ENCODE results near the gene ATG4D. TPM values are rescaled to one million over a fixed set of nuclear protein-coding genes. Genes with fewer than 3 reads are reported as not detected.

Gene ATG4D
- total and polyA plus RNA-seq, 2 experiments from 2014 or later = 15.1 to 55.5 TPM

- no peak for TF ChIP-seq STAT1 (IDR thresholded peaks at IDR 0.05; ENCODE audit: unreplicated experiment)
- no peak for TF ChIP-seq EZH2 (IDR thresholded peaks at IDR 0.05; ENCODE audit: low read depth, unreplicated experiment)
- TF ChIP-seq POLR2AphosphoS5 (IDR thresholded peaks at IDR 0.05; ENCODE audit: low read depth) = peak; percentile 24; the same call in 1 of the 2 replicates
- TF ChIP-seq ETS1 (IDR thresholded peaks at IDR 0.05) = no peak
- no peak for TF ChIP-seq EZH2phosphoT487 (IDR thresholded peaks at IDR 0.05; ENCODE audit: unreplicated experiment)
- H3K9me3 Mint-ChIP-seq = no peaks in the 10 kb centered on the region; the same call in 2 of the 3 replicates
- peaks cover 16% of the 10 kb centered on the region for H3K4me1 ChIP-seq (ENCODE audit: insufficient read depth)
- H3K4me3 Mint-ChIP-seq = peak overlapping the region; percentile 65
- H3K9me2 ChIP-seq (ENCODE audit: insufficient read depth) = no peaks in the 10 kb centered on the region
- H3K4me3 ChIP-seq = peak overlapping the region; percentile 78
- no peaks in the 10 kb centered on the region for H3K79me2 ChIP-seq (replicated peaks; ENCODE audit: insufficient read depth)
- no peaks in the 10 kb centered on the region for H3K36me3 ChIP-seq (ENCODE audit: insufficient read depth)
- 0 out of 2 replicates have a peak, but pooled peaks cover 8% of the 10 kb centered on the region for H4K20me1 ChIP-seq (replicated peaks; ENCODE audit: insufficient read depth)
- peak; percentile 57 for DNase-seq (ENCODE audit: low spot score)
- no peak overlapping the region for H3K27ac ChIP-seq (ENCODE audit: low read depth)
- H3F3A ChIP-seq (replicated peaks; ENCODE audit: low read depth) = peaks cover 21% of the 10 kb centered on the region; the same call in 1 of the 2 replicates
- peak; percentile 21 for ATAC-seq
- no peak overlapping the region for H3K27ac Mint-ChIP-seq
- H2AFZ ChIP-seq = peak overlapping the region; percentile 95
- peaks cover 61% of the 10 kb centered on the region for H3K27me3 Mint-ChIP-seq (ENCODE audit: insufficient read depth, low read depth, poor library complexity)
- H3K27me3 ChIP-seq (ENCODE audit: insufficient read depth) = peaks cover 75% of the 10 kb centered on the region
- peak overlapping the region; percentile 95 for H3K4me2 ChIP-seq
- H3K36me3 Mint-ChIP-seq (ENCODE audit: low read depth) = no peaks in the 10 kb centered on the region; the same call in 2 of the 3 replicates
- peaks cover 25% of the 10 kb centered on the region for H3K4me1 Mint-ChIP-seq
Observed at GRCh38 chr19:10517760-10518443, 25.8 kb upstream of the ATG4D start.

- Mint-ChIP-seq H3K36me3 (ENCODE audit: low read depth) (no peaks in the 10 kb centered on the region; the same call in 2 of the 3 replicates), H3K9me3 (no peaks in the 10 kb centered on the region; the same call in 2 of the 3 replicates), H3K4me3 (peak overlapping the region; percentile 65), H3K27ac (no peak overlapping the region), H3K27me3 (ENCODE audit: insufficient read depth, low read depth, poor library complexity) (peaks cover 53% of the 10 kb centered on the region), H3K4me1 (peaks cover 25% of the 10 kb centered on the region)
- Histone ChIP-seq H3K4me3 (peak overlapping the region; percentile 78), H3K36me3 (ENCODE audit: insufficient read depth) (no peaks in the 10 kb centered on the region), H3K4me1 (ENCODE audit: insufficient read depth) (peaks cover 16% of the 10 kb centered on the region), H2AFZ (peak overlapping the region; percentile 95), H3K27ac (ENCODE audit: low read depth) (no peak overlapping the region), H3K4me2 (peak overlapping the region; percentile 95), H3F3A (replicated peaks; ENCODE audit: low read depth) (peaks cover 13% of the 10 kb centered on the region; the same call in 1 of the 2 replicates), H4K20me1 (replicated peaks; ENCODE audit: insufficient read depth) (0 out of 2 replicates have a peak, but pooled peaks cover 5% of the 10 kb centered on the region), H3K79me2 (replicated peaks; ENCODE audit: insufficient read depth) (no peaks in the 10 kb centered on the region), H3K9me2 (ENCODE audit: insufficient read depth) (no peaks in the 10 kb centered on the region), H3K27me3 (ENCODE audit: insufficient read depth) (peaks cover 67% of the 10 kb centered on the region)
- TF ChIP-seq ETS1 (IDR thresholded peaks at IDR 0.05) (no peak), POLR2AphosphoS5 (IDR thresholded peaks at IDR 0.05; ENCODE audit: low read depth) (no peak)
- ATAC-seq (peak; percentile 1; the same call in 1 of the 3 replicates), DNase-seq (ENCODE audit: low spot score) (peak; percentile 40)
Observed at GRCh38 chr19:10518444-10519361, 25.0 kb upstream of the ATG4D start.

Measured in GM23338 (cell line).